Measurements from ENCODE around the gene FBXO38. TPM values are rescaled to one million over a fixed set of nuclear protein-coding genes. Genes with fewer than 3 reads are reported as not detected.

The FBXO38 gene
- total RNA-seq, 1 donor from 2014 or later = 38.8 TPM

- peaks cover 11% of the 10 kb centered on the region for H3K36me3 ChIP-seq (ENCODE audit: insufficient read depth, low read length)
- H3K36me3 Mint-ChIP-seq (ENCODE audit: low read depth, unreplicated experiment) = no peaks in the 10 kb centered on the region
- H3K4me2 ChIP-seq (ENCODE audit: low read length) = no peak overlapping the region
- H3K4me3 Mint-ChIP-seq (ENCODE audit: unreplicated experiment) = no peak overlapping the region
- H3K4me3 ChIP-seq (ENCODE audit: insufficient read depth, low read depth, low read length) = no peak overlapping the region
- no peaks in the 10 kb centered on the region for H3K4me1 ChIP-seq (ENCODE audit: insufficient read depth, low read length)
- no peak overlapping the region for H3K27ac Mint-ChIP-seq (ENCODE audit: unreplicated experiment)
- H3K27me3 Mint-ChIP-seq (ENCODE audit: low read depth, unreplicated experiment) = peaks cover 5% of the 10 kb centered on the region
- no peak for FAIRE-seq
- no peaks in the 10 kb centered on the region for H3K4me1 Mint-ChIP-seq (ENCODE audit: low read depth, unreplicated experiment)
- no peak for DNase-seq (ENCODE audit: low read depth)
- H3K9me3 ChIP-seq (ENCODE audit: insufficient read depth, low read depth, low read length) = no peaks in the 10 kb centered on the region
- H2AFZ ChIP-seq (ENCODE audit: low read depth, low read length) = no peak overlapping the region
- no peaks in the 10 kb centered on the region for H3K79me2 ChIP-seq (ENCODE audit: insufficient read depth, low read length)
- H3K27ac ChIP-seq (ENCODE audit: low read depth, low read length) = no peak overlapping the region
- no peaks in the 10 kb centered on the region for H3K9me3 Mint-ChIP-seq (ENCODE audit: unreplicated experiment)
- H3K9ac ChIP-seq (ENCODE audit: low read length) = no peak overlapping the region
- H3K27me3 ChIP-seq (ENCODE audit: insufficient read depth, low read length) = no peaks in the 10 kb centered on the region
- no peaks in the 10 kb centered on the region for H4K20me1 ChIP-seq (ENCODE audit: insufficient read depth, low read length)
- TF ChIP-seq CTCF (IDR thresholded peaks at IDR 0.05; ENCODE audit: insufficient read depth, low read depth, low read length) (no peak), EZH2 (IDR thresholded peaks at IDR 0.05; ENCODE audit: insufficient read depth, low read length) (no peak)
Observed at GRCh38 chr5:148446611-148447010, 62.9 kb downstream of the FBXO38 start.

GRCh38 chr5:148452499-148453193 is 68.9 kb downstream of the FBXO38 start:
- Histone ChIP-seq H3K4me2 (ENCODE audit: low read length) (no peak overlapping the region), H3K9me3 (ENCODE audit: insufficient read depth, low read depth, low read length) (no peaks in the 10 kb centered on the region), H3K4me1 (ENCODE audit: insufficient read depth, low read length) (no peaks in the 10 kb centered on the region), H3K27ac (ENCODE audit: low read depth, low read length) (no peak overlapping the region), H4K20me1 (ENCODE audit: insufficient read depth, low read length) (no peaks in the 10 kb centered on the region), H3K4me3 (ENCODE audit: insufficient read depth, low read depth, low read length) (no peak overlapping the region), H3K79me2 (ENCODE audit: insufficient read depth, low read length) (no peaks in the 10 kb centered on the region), H3K36me3 (ENCODE audit: insufficient read depth, low read length) (no peaks in the 10 kb centered on the region), H3K27me3 (ENCODE audit: insufficient read depth, low read length) (no peaks in the 10 kb centered on the region), H3K9ac (ENCODE audit: low read length) (no peak overlapping the region), H2AFZ (ENCODE audit: low read depth, low read length) (no peak overlapping the region)
- H3K9me3 Mint-ChIP-seq (ENCODE audit: unreplicated experiment) = no peaks in the 10 kb centered on the region
- H3K27ac Mint-ChIP-seq (ENCODE audit: unreplicated experiment) = no peak overlapping the region
- no peaks in the 10 kb centered on the region for H3K36me3 Mint-ChIP-seq (ENCODE audit: low read depth, unreplicated experiment)
- H3K4me3 Mint-ChIP-seq (ENCODE audit: unreplicated experiment) = no peak overlapping the region
- H3K4me1 Mint-ChIP-seq (ENCODE audit: low read depth, unreplicated experiment) = peaks cover 15% of the 10 kb centered on the region
- peaks cover 5% of the 10 kb centered on the region for H3K27me3 Mint-ChIP-seq (ENCODE audit: low read depth, unreplicated experiment)
- FAIRE-seq = no peak
- DNase-seq (ENCODE audit: low read depth) = no peak
- TF ChIP-seq CTCF (IDR thresholded peaks at IDR 0.05; ENCODE audit: insufficient read depth, low read depth, low read length) (no peak), EZH2 (IDR thresholded peaks at IDR 0.05; ENCODE audit: insufficient read depth, low read length) (no peak)

GRCh38 chr5:148454576-148454975 is 70.8 kb downstream of the FBXO38 start:
- FAIRE-seq = no peak
- no peaks in the 10 kb centered on the region for H4K20me1 ChIP-seq (ENCODE audit: insufficient read depth, low read length)
- no peak overlapping the region for H3K4me3 ChIP-seq (ENCODE audit: insufficient read depth, low read depth, low read length)
- Mint-ChIP-seq H3K4me1 (ENCODE audit: low read depth, unreplicated experiment) (peaks cover 15% of the 10 kb centered on the region), H3K9me3 (ENCODE audit: unreplicated experiment) (no peaks in the 10 kb centered on the region), H3K27ac (ENCODE audit: unreplicated experiment) (no peak overlapping the region), H3K4me3 (ENCODE audit: unreplicated experiment) (no peak overlapping the region), H3K36me3 (ENCODE audit: low read depth, unreplicated experiment) (no peaks in the 10 kb centered on the region), H3K27me3 (ENCODE audit: low read depth, unreplicated experiment) (peaks cover 3% of the 10 kb centered on the region)
- no peaks in the 10 kb centered on the region for H3K36me3 ChIP-seq (ENCODE audit: insufficient read depth, low read length)
- H3K4me1 ChIP-seq (ENCODE audit: insufficient read depth, low read length) = no peaks in the 10 kb centered on the region
- no peak overlapping the region for H3K9ac ChIP-seq (ENCODE audit: low read length)
- no peak for TF ChIP-seq CTCF (IDR thresholded peaks at IDR 0.05; ENCODE audit: insufficient read depth, low read depth, low read length)
- TF ChIP-seq EZH2 (IDR thresholded peaks at IDR 0.05; ENCODE audit: insufficient read depth, low read length) = no peak
- H3K79me2 ChIP-seq (ENCODE audit: insufficient read depth, low read length) = no peaks in the 10 kb centered on the region
- DNase-seq (ENCODE audit: low read depth) = no peak
- H3K27ac ChIP-seq (ENCODE audit: low read depth, low read length) = no peak overlapping the region
- H3K27me3 ChIP-seq (ENCODE audit: insufficient read depth, low read length) = no peaks in the 10 kb centered on the region
- no peaks in the 10 kb centered on the region for H3K9me3 ChIP-seq (ENCODE audit: insufficient read depth, low read depth, low read length)
- H2AFZ ChIP-seq (ENCODE audit: low read depth, low read length) = no peak overlapping the region
- H3K4me2 ChIP-seq (ENCODE audit: low read length) = no peak overlapping the region
